OCI-LY1 (cell line): ENCODE results near the gene VPS35.
A peak's percentile ranks its signal among the peaks of the same experiment; 100 is the strongest.

Source experiments
- H2AFZ ChIP-seq: fragments of 200-600 bp; sonication (generic), shearing (Covaris generic); 2 replicates; pipeline ENCODE4 v1.6.0; 2014; ENCODE audit warnings: antibody characterized with exemption, mild to moderate bottlenecking, low read length
- H3F3A ChIP-seq: fragments of 200-600 bp; sonication (generic), shearing (Covaris generic); 2 replicates; pipeline ENCODE4 v1.6.0; 2014; ENCODE audit warnings: mild to moderate bottlenecking, antibody characterized with exemption, low read length, moderate library complexity; ENCODE audit not compliant: insufficient read depth
- H3K27ac ChIP-seq: fragments of 200-600 bp; sonication (generic); 2 replicates; pipeline ENCODE4 v1.5.1; 2014; ENCODE audit warnings: low read length, mixed run types, mild to moderate bottlenecking, low read depth; ENCODE audit not compliant: poor library complexity, severe bottlenecking
- H3K27me3 ChIP-seq: fragments of 200-600 bp; sonication (generic); 2 replicates; pipeline ENCODE4 v1.6.0; 2014; ENCODE audit warnings: antibody characterized with exemption, mild to moderate bottlenecking, low read length, moderate library complexity; ENCODE audit not compliant: insufficient read depth
- H3K36me3 ChIP-seq: fragments of 200-600 bp; sonication (generic); 2 replicates; pipeline ENCODE4 v1.6.1; 2014; ENCODE audit warnings: mild to moderate bottlenecking, antibody characterized with exemption, low read length, moderate library complexity, mixed read lengths; ENCODE audit not compliant: insufficient read depth
- H3K4me1 ChIP-seq: fragments of 200-600 bp; sonication (generic); 2 replicates; pipeline ENCODE4 v1.5.1; 2014; ENCODE audit warnings: mild to moderate bottlenecking, low read length, moderate library complexity; ENCODE audit not compliant: insufficient read depth, severe bottlenecking
- H3K4me2 ChIP-seq: fragments of 200-600 bp; sonication (generic), shearing (Covaris generic); 2 replicates; pipeline ENCODE4 v1.6.1; 2014; ENCODE audit warnings: low read length
- H3K4me3 ChIP-seq: fragments of 200-600 bp; sonication (generic); 2 replicates; pipeline ENCODE4 v1.5.1; 2014; ENCODE audit warnings: low read length, low read depth, mild to moderate bottlenecking, mixed read lengths; ENCODE audit not compliant: poor library complexity, severe bottlenecking
- H3K79me2 ChIP-seq: fragments of 200-600 bp; shearing (Covaris generic); 2 replicates; pipeline ENCODE4 v1.6.1; 2016; ENCODE audit warnings: mixed run types, low read length, mixed read lengths; ENCODE audit not compliant: insufficient read depth
- H3K9ac ChIP-seq: fragments of 200-600 bp; sonication (generic), shearing (Covaris generic); 2 replicates; pipeline ENCODE4 v1.6.1; 2014; ENCODE audit warnings: mild to moderate bottlenecking, low read length, mixed read lengths
- H3K9me2 ChIP-seq: fragments of 200-600 bp; sonication (generic), shearing (Covaris generic); 2 replicates; pipeline ENCODE4 v1.6.1; 2014; ENCODE audit warnings: low read depth, mild to moderate bottlenecking, low read length, mixed read lengths
- H3K9me3 ChIP-seq: fragments of 200-600 bp; shearing (Covaris generic); 2 replicates; pipeline ENCODE4 v1.6.1; 2014; ENCODE audit warnings: low read length, mixed read lengths
- H4K20me1 ChIP-seq: fragments of 200-600 bp; sonication (generic), shearing (Covaris generic); 2 replicates; pipeline ENCODE4 v1.6.0; 2016; ENCODE audit warnings: mild to moderate bottlenecking, low read length; ENCODE audit not compliant: insufficient read depth
- EZH2 ChIP-seq: fragments of 200-600 bp; sonication (generic), shearing (Covaris generic); IDR thresholded peaks from 2 replicates; pipeline ENCODE4 v1.8.0; 2017; ENCODE audit warnings: borderline replicate concordance, mixed run types, mild to moderate bottlenecking, antibody characterized with exemption, low read length, moderate library complexity, mixed read lengths
- TF ChIP-seq, protein P1 (sequence below): fragments of 200-600 bp; sonication (generic), shearing (Covaris generic); IDR thresholded peaks from 2 replicates; pipeline ENCODE4 v1.5.1; 2017; ENCODE audit warnings: mild to moderate bottlenecking, antibody characterized with exemption, low read length, moderate library complexity, mixed read lengths

The VPS35 gene

DNA sequence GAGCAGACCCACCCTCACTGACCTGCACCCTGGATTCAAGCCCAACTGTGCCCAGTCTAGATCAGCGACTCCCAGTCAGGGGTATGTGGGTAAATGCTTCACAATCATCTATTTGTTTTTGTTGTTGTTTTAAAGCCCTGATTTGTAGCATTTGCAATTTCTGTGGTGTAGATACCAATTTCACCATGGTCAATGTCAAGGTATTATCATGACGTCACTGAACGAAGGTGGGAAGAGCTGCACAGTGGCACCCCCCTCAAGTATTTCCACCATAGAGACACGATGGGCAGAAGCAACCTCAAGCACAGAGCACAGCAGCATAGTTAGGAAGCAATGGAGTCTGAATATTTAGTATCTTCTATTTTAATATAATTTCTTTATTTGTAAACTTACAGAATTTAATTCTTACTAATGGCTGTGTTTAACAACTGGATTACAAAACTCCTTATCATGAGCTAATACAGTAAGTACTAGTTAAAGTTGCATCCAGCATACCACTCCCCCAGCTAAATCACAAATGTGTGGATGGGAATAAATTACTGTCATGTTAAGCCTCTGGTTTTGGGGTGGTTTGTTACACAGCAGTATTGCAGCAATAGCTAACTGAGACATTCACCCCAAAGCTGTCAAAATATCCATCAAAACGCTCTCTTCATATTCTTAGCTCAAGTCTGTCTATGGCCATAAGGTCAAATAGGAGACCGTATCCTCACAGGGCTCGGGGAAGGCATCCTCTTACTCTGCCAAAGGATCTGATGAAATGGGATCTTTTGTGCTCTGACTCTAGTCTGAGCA is 26.0 kb upstream of the VPS35 start:
- H4K20me1 ChIP-seq, result no peaks in the 10 kb centered on the region
- H3K4me1 ChIP-seq, result peaks cover 49% of the 10 kb centered on the region
- no peak for TF ChIP-seq EZH2
- TF ChIP-seq, protein P1, sequence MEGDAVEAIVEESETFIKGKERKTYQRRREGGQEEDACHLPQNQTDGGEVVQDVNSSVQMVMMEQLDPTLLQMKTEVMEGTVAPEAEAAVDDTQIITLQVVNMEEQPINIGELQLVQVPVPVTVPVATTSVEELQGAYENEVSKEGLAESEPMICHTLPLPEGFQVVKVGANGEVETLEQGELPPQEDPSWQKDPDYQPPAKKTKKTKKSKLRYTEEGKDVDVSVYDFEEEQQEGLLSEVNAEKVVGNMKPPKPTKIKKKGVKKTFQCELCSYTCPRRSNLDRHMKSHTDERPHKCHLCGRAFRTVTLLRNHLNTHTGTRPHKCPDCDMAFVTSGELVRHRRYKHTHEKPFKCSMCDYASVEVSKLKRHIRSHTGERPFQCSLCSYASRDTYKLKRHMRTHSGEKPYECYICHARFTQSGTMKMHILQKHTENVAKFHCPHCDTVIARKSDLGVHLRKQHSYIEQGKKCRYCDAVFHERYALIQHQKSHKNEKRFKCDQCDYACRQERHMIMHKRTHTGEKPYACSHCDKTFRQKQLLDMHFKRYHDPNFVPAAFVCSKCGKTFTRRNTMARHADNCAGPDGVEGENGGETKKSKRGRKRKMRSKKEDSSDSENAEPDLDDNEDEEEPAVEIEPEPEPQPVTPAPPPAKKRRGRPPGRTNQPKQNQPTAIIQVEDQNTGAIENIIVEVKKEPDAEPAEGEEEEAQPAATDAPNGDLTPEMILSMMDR, result no peak
- no peak overlapping the region; the same call in 1 of the 2 replicates for H3K9ac ChIP-seq
- H3K9me2 ChIP-seq, result no peaks in the 10 kb centered on the region
- H3K4me3 ChIP-seq, result no peak overlapping the region
- no peaks in the 10 kb centered on the region for H3F3A ChIP-seq
- H3K27me3 ChIP-seq, result no peaks in the 10 kb centered on the region
- no peak overlapping the region for H2AFZ ChIP-seq
- no peak overlapping the region for H3K4me2 ChIP-seq
- no peaks in the 10 kb centered on the region for H3K9me3 ChIP-seq
- H3K27ac ChIP-seq, result peak overlapping the region; percentile 85
- H3K79me2 ChIP-seq, result no peaks in the 10 kb centered on the region
- H3K36me3 ChIP-seq, result no peaks in the 10 kb centered on the region

DNA sequence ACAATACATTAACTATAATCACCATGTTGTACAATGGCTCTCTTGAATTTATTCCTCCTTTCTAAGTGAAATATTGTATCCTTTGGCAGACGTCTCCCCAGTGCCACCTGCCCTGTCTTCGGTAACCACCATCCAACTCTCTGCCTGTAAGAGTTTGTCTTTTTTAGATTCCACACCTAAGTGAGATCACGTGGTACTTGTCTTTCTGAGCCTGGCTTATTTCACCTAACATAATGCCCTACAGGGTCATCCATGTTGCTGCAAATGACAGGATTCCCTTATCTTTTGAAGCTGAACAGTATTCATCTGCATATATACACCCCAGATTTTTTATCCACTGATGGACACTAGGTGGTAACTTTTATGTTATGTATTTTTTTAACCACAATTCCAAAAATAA is 24.7 kb upstream of the VPS35 start:
- Histone ChIP-seq H3K27ac (peak overlapping the region; percentile 52), H3F3A (no peaks in the 10 kb centered on the region), H3K4me3 (no peak overlapping the region), H2AFZ (no peak overlapping the region), H3K36me3 (no peaks in the 10 kb centered on the region), H3K27me3 (no peaks in the 10 kb centered on the region), H3K4me1 (peaks cover 49% of the 10 kb centered on the region), H3K9me3 (no peaks in the 10 kb centered on the region), H3K9ac (no peak overlapping the region), H3K4me2 (no peak overlapping the region), H3K9me2 (no peaks in the 10 kb centered on the region), H3K79me2 (no peaks in the 10 kb centered on the region), H4K20me1 (no peaks in the 10 kb centered on the region)
- TF ChIP-seq EZH2, result no peak
- TF ChIP-seq, protein P1, result no peak

DNA sequence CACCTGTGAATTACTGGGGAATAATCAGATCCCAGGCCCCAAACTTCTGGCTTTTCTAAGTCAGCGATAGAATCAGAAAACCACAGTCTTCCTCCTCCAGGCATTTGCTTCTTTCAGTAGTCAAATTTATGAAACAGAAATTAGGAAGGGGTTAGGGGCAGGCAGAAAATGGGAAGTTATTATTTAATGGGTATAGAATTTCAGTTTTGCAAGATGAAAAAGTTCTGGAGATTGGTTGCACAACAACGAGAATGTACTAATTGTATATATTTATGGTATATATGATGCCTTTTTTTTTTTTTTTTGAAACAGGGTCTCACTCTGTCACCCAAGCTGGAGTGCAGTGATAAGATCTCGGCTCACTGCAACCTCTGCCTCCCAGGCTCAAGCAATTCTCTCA is 23.9 kb upstream of the VPS35 start:
- H3K4me2 ChIP-seq, result no peak overlapping the region
- no peaks in the 10 kb centered on the region for H3K9me3 ChIP-seq
- H2AFZ ChIP-seq, result no peak overlapping the region
- H3K27me3 ChIP-seq, result no peaks in the 10 kb centered on the region
- no peaks in the 10 kb centered on the region for H3K36me3 ChIP-seq
- H3K27ac ChIP-seq, result peak overlapping the region; percentile 52
- no peaks in the 10 kb centered on the region for H3K9me2 ChIP-seq
- no peak overlapping the region; the same call in 1 of the 2 replicates for H3K9ac ChIP-seq
- no peaks in the 10 kb centered on the region for H3K79me2 ChIP-seq
- H3K4me3 ChIP-seq, result no peak overlapping the region
- TF ChIP-seq, protein P1, result no peak
- no peaks in the 10 kb centered on the region for H4K20me1 ChIP-seq
- no peaks in the 10 kb centered on the region for H3F3A ChIP-seq
- peaks cover 47% of the 10 kb centered on the region for H3K4me1 ChIP-seq
